ENCODE measurements around the gene ZNF816.

Gene ZNF816

GRCh38 chr19:53004242-53004641 lies 41.6 kb upstream of the ZNF816 start:
- no peak for TF ChIP-seq CTCF (IDR thresholded peaks at IDR 0.05; ENCODE audit: borderline replicate concordance, insufficient read depth, low read depth, low read length)
- no peak overlapping the region for H3K4me3 ChIP-seq (ENCODE audit: low read depth, low read length)

GRCh38 chr19:53002479-53002878 lies 39.8 kb upstream of the ZNF816 start:
- TF ChIP-seq CTCF (IDR thresholded peaks at IDR 0.05; ENCODE audit: borderline replicate concordance, insufficient read depth, low read depth, low read length) = no peak
- no peak overlapping the region for H3K4me3 ChIP-seq (ENCODE audit: low read depth, low read length)

GRCh38 chr19:52997975-52998374 lies 35.3 kb upstream of the ZNF816 start:
- no peak for TF ChIP-seq CTCF (IDR thresholded peaks at IDR 0.05; ENCODE audit: borderline replicate concordance, insufficient read depth, low read depth, low read length)
- no peak overlapping the region for H3K4me3 ChIP-seq (ENCODE audit: low read depth, low read length)

GRCh38 chr19:52995711-52996110 lies 33.0 kb upstream of the ZNF816 start:
- no peak for TF ChIP-seq CTCF (IDR thresholded peaks at IDR 0.05; ENCODE audit: borderline replicate concordance, insufficient read depth, low read depth, low read length)
- no peak overlapping the region for H3K4me3 ChIP-seq (ENCODE audit: low read depth, low read length)

GRCh38 chr19:52993342-52994178 lies 30.9 kb upstream of the ZNF816 start:
- H3K4me3 ChIP-seq (ENCODE audit: low read depth, low read length) = peak overlapping the region; percentile 11
- TF ChIP-seq CTCF (IDR thresholded peaks at IDR 0.05; ENCODE audit: borderline replicate concordance, insufficient read depth, low read depth, low read length) = no peak

GRCh38 chr19:52992109-52993004 lies 29.7 kb upstream of the ZNF816 start:
- no peak overlapping the region for H3K4me3 ChIP-seq (ENCODE audit: low read depth, low read length)
- TF ChIP-seq CTCF (IDR thresholded peaks at IDR 0.05; ENCODE audit: borderline replicate concordance, insufficient read depth, low read depth, low read length) = no peak

Measured in GM12875 (cell line).